HepG2 (cell line): Measurements from ENCODE around the gene CELF2. TPM values are rescaled to one million over a fixed set of nuclear protein-coding genes. Genes with fewer than 3 reads are reported as not detected.

Experiments used
- ATAC-seq: fragments of 200-7000 bp; cut with Tn5 transposase; 3 replicates; pipeline ENCODE4 v1.9.1; 2020; ENCODE audit warnings: mild to moderate bottlenecking, moderate library complexity
- BruUV-seq: library from RNA; stranded (reverse); fragments of 400-500 nt; replicated peaks from 2 replicates; lab custom pipeline; 2021; lab: Mats Ljungman, UMichigan
- CTCF ChIA-PET: fragments of 300-600 bp; formaldehyde crosslinking; extraction: SDS; loops from one replicate; lab custom pipeline; 2021; ENCODE audit warnings: low total read pairs, inconsistent platforms, low intra/inter-chr PET ratio; lab: Yijun Ruan, JAX
- POLR2A ChIA-PET: fragments of 350-600 bp; sonication (Branson Sonifier 250); formaldehyde crosslinking; loops from one replicate; lab custom pipeline; 2020; ENCODE audit warnings: antibody characterized with exemption, inconsistent platforms; lab: Yijun Ruan, JAX
- DNase-seq: peaks from one replicate; pipeline ENCODE4 v3.0.0-alpha.2; 2015; ENCODE audit warnings: low spot score
- FAIRE-seq: peaks from 3 replicates; lab custom pipeline; 2011; peaks lifted over from hg19 to GRCh38; lab: Jason Lieb, UNC
- H2AFZ ChIP-seq: one replicate; pipeline ENCODE4 v1.6.1; 2011; ENCODE audit warnings: low read length, inconsistent platforms
- H3K27ac ChIP-seq: fragments of 300-600 bp; 3 replicates; pipeline ENCODE4 v1.8.0; 2011; ENCODE audit warnings: mixed run types, mild to moderate bottlenecking, mixed read lengths, low read length, inconsistent platforms; ENCODE audit not compliant: insufficient read depth; ENCODE audit errors: extremely low read length
- H3K27me3 ChIP-seq, 2 experiments: fragments of 200-600 bp in 1 of 2; 2 replicates in 1 of 2; 3 replicates in 1 of 2; pipeline versions ENCODE4 v1.6.0 to v1.8.0; 2011; ENCODE audit warnings: low read length in 2 of 2, mild to moderate bottlenecking in 2 of 2, moderate library complexity in 2 of 2, inconsistent platforms in 1 of 2; ENCODE audit not compliant: insufficient read depth in 2 of 2, control insufficient read depth in 1 of 2
- H3K36me3 ChIP-seq, 2 experiments: fragments of 200-600 bp in 1 of 2; replicated peaks in 1 of 2; 2 replicates in 1 of 2; 3 replicates in 1 of 2; pipeline versions ENCODE4 v1.5.1 to v1.8.0; 2011; ENCODE audit warnings: low read length in 2 of 2, inconsistent platforms in 1 of 2; ENCODE audit not compliant: insufficient read depth in 2 of 2, control insufficient read depth in 1 of 2
- H3K4me1 ChIP-seq: 2 replicates; pipeline ENCODE4 v1.5.1; 2012; ENCODE audit warnings: low read length, inconsistent platforms; ENCODE audit not compliant: insufficient read depth
- H3K4me2 ChIP-seq: 2 replicates; pipeline ENCODE4 v1.6.0; 2011; ENCODE audit warnings: low read depth, low read length, inconsistent platforms
- H3K4me3 ChIP-seq, 3 experiments: fragments of 200-600 bp in 1 of 3; sonication (generic), shearing (Covaris generic) in 1 of 3; replicated peaks in 1 of 3; 2 replicates each; pipeline ENCODE4 v1.5.1; 2011 to 2016; ENCODE audit warnings: low read length in 3 of 3, inconsistent platforms in 2 of 3, low read depth in 2 of 3, mild to moderate bottlenecking in 2 of 3, control low read depth in 1 of 3, mixed read lengths in 1 of 3; ENCODE audit not compliant: insufficient read depth in 1 of 3
- H3K79me2 ChIP-seq: one replicate; pipeline ENCODE4 v1.6.1; 2011; ENCODE audit warnings: low read length, inconsistent platforms; ENCODE audit not compliant: insufficient read depth
- H3K9ac ChIP-seq: 2 replicates; pipeline ENCODE4 v1.6.0; 2011; ENCODE audit warnings: mild to moderate bottlenecking, low read depth, low read length, inconsistent platforms; ENCODE audit not compliant: insufficient read depth
- H3K9me3 ChIP-seq: 2 replicates; pipeline ENCODE4 v1.5.1; 2012; ENCODE audit warnings: mild to moderate bottlenecking, low read length
- H4K20me1 ChIP-seq: 2 replicates; pipeline ENCODE4 v1.6.0; 2011; ENCODE audit warnings: inconsistent platforms, mild to moderate bottlenecking, low read length, moderate library complexity; ENCODE audit not compliant: insufficient read depth
- EZH2 ChIP-seq: conservative IDR thresholded peaks from 2 replicates; pipeline ENCODE4 v1.6.1; 2012; ENCODE audit warnings: mild to moderate bottlenecking, low read depth, low read length, moderate library complexity
- KAT8 ChIP-seq: IDR thresholded peaks from 2 replicates; pipeline ENCODE4 v1.6.1; 2016; ENCODE audit warnings: missing genetic modification reagents, missing compliant biosample characterization
- ZC3H4 ChIP-seq: sonication (generic); formaldehyde crosslinking; IDR thresholded peaks from 2 replicates; pipeline ENCODE4 v1.4.0; 2020; ENCODE audit warnings: missing genetic modification reagents, borderline replicate concordance
- ZNF20 ChIP-seq: sonication (generic); formaldehyde crosslinking; IDR thresholded peaks from 2 replicates; pipeline ENCODE4 v1.4.0; 2020; ENCODE audit warnings: mild to moderate bottlenecking, moderate library complexity, missing genetic modification reagents
- ZNF224 ChIP-seq: sonication (generic); formaldehyde crosslinking; IDR thresholded peaks from 2 replicates; pipeline ENCODE4 v1.5.0; 2020; ENCODE audit warnings: mild to moderate bottlenecking, missing genetic modification reagents
- ZNF577 ChIP-seq: sonication (generic); formaldehyde crosslinking; IDR thresholded peaks from 2 replicates; pipeline ENCODE4 v1.4.0; 2020; ENCODE audit warnings: mild to moderate bottlenecking, low read depth, missing genetic modification reagents, borderline replicate concordance
- ZNF644 ChIP-seq: IDR thresholded peaks from 2 replicates; pipeline ENCODE4 v1.6.1; 2016; ENCODE audit warnings: low read depth
- whole genome bisulfite sequencing: methylation state at CpG from one replicate; pipeline ENCODE4 v1.1.6; 2017; ENCODE audit warnings: low lambda C conversion rate; 5-methylcytosine and 5-hydroxymethylcytosine counted together
- in situ Hi-C: cut with HindIII; loops from 2 replicates; pipeline ENCODE4 v1.10.0; 2017; ENCODE audit warnings: low pct_unique_long_range_greater_than_20kb; ENCODE audit not compliant: extremely low pct_ligation_motif_present
- intact Hi-C: fragments of 100-400 bp; cut with micrococcal nuclease; formaldehyde crosslinking; loops from one replicate; pipeline ENCODE4 v1.10.0; 2022; ENCODE audit not compliant: unreplicated experiment
- polyA plus RNA-seq, 8 experiments: library from polyadenylated mRNA; depleted of rRNA in 3 of 8; stranded (reverse) in 7 of 8; unstranded in 1 of 8; fragments of >200 nt; fragmentation: Illumina TruSeq in 4 of 8; extraction: Trizol in 4 of 8; gene quantifications; 2 replicates each; pipeline versions ENCODE4 v1.2.1 to v1.2.3, GENCODE V29; 2011 to 2016; ENCODE audit warnings: low read depth in 4 of 8, missing spikeins in 1 of 8, mixed read lengths in 1 of 8; ENCODE audit not compliant: insufficient read depth in 1 of 8
- total RNA-seq, 5 experiments: library from RNA; depleted of rRNA; stranded (reverse); fragments of >200 nt; fragmentation: Illumina TruSeq; extraction: Trizol; gene quantifications; 2 replicates each; pipeline ENCODE4 v1.2.3, GENCODE V29; 2016; ENCODE audit warnings: low read depth in 1 of 5
- TF ChIP-seq, protein P1 (sequence below): sonication (generic); formaldehyde crosslinking; IDR thresholded peaks from 2 replicates; pipeline ENCODE4 v1.8.0; 2022; ENCODE audit warnings: mild to moderate bottlenecking, missing genetic modification reagents, moderate library complexity
- TF ChIP-seq, protein P2 (sequence below): sonication (generic); formaldehyde crosslinking; IDR thresholded peaks from 2 replicates; pipeline ENCODE4 v1.5.1; 2020; ENCODE audit warnings: missing genetic modification reagents, mild to moderate bottlenecking, borderline replicate concordance
- TF ChIP-seq, protein P3 (sequence below): sonication (generic); formaldehyde crosslinking; IDR thresholded peaks from 2 replicates; pipeline ENCODE4 v1.4.0; 2020; ENCODE audit warnings: missing genetic modification reagents
- TF ChIP-seq, protein P4 (sequence below): sonication (generic); formaldehyde crosslinking; IDR thresholded peaks from 2 replicates; pipeline ENCODE4 v1.5.0; 2020; ENCODE audit warnings: mild to moderate bottlenecking, missing genetic modification reagents

Gene CELF2
- total and polyA plus RNA-seq, 2 of the 13 experiments (the other 11 are each of a cell fraction or from before 2014, with no cell fraction given), result not detected

DNA sequence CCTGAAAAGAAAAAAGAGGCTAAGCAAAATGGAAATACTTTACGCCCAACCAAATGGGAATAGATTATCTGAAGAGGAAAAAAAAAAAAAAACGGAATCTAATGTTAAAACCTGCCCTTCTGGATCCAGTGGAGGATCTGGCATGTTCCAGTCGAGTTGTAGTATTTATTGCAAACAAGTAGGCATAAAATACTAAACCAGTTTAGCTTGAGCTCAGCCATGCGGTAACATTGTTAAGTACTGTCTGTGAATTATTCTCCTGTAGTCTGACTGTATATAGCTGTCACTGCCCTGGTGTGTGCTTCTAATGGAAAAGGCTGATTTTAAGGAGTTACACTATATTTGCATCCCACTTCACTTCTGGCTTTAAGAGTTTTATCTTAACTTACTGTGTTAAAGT is 40.3 kb downstream of the CELF2 start:
- H3K9me3 ChIP-seq, result no peaks in the 10 kb centered on the region; the same call in 1 of the 2 replicates
- no peaks in the 10 kb centered on the region for H4K20me1 ChIP-seq
- no TSS peak for BruUV-seq
- TF ChIP-seq ZNF224, result no peak
- TF ChIP-seq ZC3H4 (CRISPR knock-in tag), result no peak
- TF ChIP-seq ZNF20 (CRISPR knock-in tag), result no peak
- no peak for TF ChIP-seq ZNF644 (CRISPR knock-in tag)
- TF ChIP-seq KAT8 (CRISPR knock-in tag), result no peak
- TF ChIP-seq, protein P1, sequence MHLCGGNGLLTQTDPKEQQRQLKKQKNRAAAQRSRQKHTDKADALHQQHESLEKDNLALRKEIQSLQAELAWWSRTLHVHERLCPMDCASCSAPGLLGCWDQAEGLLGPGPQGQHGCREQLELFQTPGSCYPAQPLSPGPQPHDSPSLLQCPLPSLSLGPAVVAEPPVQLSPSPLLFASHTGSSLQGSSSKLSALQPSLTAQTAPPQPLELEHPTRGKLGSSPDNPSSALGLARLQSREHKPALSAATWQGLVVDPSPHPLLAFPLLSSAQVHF (CRISPR knock-in tag), result no peak
- no peak for TF ChIP-seq ZNF577 (CRISPR knock-in tag)
- no peak for TF ChIP-seq EZH2
- TF ChIP-seq, protein P2, sequence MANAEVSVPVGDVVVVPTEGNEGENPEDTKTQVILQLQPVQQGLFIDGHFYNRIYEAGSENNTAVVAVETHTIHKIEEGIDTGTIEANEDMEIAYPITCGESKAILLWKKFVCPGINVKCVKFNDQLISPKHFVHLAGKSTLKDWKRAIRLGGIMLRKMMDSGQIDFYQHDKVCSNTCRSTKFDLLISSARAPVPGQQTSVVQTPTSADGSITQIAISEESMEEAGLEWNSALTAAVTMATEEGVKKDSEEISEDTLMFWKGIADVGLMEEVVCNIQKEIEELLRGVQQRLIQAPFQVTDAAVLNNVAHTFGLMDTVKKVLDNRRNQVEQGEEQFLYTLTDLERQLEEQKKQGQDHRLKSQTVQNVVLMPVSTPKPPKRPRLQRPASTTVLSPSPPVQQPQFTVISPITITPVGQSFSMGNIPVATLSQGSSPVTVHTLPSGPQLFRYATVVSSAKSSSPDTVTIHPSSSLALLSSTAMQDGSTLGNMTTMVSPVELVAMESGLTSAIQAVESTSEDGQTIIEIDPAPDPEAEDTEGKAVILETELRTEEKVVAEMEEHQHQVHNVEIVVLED (CRISPR knock-in tag), result no peak
- TF ChIP-seq, protein P3, sequence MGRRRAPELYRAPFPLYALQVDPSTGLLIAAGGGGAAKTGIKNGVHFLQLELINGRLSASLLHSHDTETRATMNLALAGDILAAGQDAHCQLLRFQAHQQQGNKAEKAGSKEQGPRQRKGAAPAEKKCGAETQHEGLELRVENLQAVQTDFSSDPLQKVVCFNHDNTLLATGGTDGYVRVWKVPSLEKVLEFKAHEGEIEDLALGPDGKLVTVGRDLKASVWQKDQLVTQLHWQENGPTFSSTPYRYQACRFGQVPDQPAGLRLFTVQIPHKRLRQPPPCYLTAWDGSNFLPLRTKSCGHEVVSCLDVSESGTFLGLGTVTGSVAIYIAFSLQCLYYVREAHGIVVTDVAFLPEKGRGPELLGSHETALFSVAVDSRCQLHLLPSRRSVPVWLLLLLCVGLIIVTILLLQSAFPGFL (CRISPR knock-in tag), result no peak
- TF ChIP-seq, protein P4, sequence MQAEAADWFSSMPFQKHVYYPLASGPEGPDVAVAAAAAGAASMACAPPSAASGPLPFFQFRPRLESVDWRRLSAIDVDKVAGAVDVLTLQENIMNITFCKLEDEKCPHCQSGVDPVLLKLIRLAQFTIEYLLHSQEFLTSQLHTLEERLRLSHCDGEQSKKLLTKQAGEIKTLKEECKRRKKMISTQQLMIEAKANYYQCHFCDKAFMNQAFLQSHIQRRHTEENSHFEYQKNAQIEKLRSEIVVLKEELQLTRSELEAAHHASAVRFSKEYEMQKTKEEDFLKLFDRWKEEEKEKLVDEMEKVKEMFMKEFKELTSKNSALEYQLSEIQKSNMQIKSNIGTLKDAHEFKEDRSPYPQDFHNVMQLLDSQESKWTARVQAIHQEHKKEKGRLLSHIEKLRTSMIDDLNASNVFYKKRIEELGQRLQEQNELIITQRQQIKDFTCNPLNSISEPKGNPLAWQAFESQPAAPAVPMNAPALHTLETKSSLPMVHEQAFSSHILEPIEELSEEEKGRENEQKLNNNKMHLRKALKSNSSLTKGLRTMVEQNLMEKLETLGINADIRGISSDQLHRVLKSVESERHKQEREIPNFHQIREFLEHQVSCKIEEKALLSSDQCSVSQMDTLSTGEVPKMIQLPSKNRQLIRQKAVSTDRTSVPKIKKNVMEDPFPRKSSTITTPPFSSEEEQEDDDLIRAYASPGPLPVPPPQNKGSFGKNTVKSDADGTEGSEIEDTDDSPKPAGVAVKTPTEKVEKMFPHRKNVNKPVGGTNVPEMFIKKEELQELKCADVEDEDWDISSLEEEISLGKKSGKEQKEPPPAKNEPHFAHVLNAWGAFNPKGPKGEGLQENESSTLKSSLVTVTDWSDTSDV (CRISPR knock-in tag), result no peak
- TF ChIP-seq, all 625 proteins: peak for 0
- Histone ChIP-seq H3K79me2 (no peaks in the 10 kb centered on the region), H3K27me3 (no peaks in the 10 kb centered on the region), H2AFZ (no peak overlapping the region), H3K9ac (no peak overlapping the region), H3K27ac (no peak overlapping the region), H3K36me3 (no peaks in the 10 kb centered on the region), H3K4me3 (no peak overlapping the region), H3K4me2 (no peak overlapping the region), H3K4me1 (no peaks in the 10 kb centered on the region)
- POLR2A ChIA-PET, result no interaction called here
- CTCF ChIA-PET, result no interaction called here
- no peak for DNase-seq
- ATAC-seq, result no peak
- intact Hi-C loops (no loop called here), in situ Hi-C loops (no loop called here)
- FAIRE-seq, result no peak
- 13% methylated on average over 4 of the region's 4 CpGs for WGBS
